ENCODE data around the gene SORBS1.

GRCh38 chr10:95392217-95392584 is 169.0 kb downstream of the SORBS1 start:
- TF ChIP-seq CTCF (IDR thresholded peaks at IDR 0.05) (no peak), POLR2A (IDR thresholded peaks at IDR 0.05) (no peak)
